Suprapubic skin (tissue), 4 donors: ENCODE data around the gene NBL1. TPM values are rescaled to one million over a fixed set of nuclear protein-coding genes. Genes with fewer than 3 reads are reported as not detected.

ENCODE experiments used
- DNase-seq, 2 donors: peaks; one replicate each; pipeline ENCODE4 v3.0.0-alpha.2; 2019; ENCODE audit warnings: low spot score in 2 of 2
- H3K27ac ChIP-seq: fragments of 200-600 bp; sonication (generic); one replicate; pipeline ENCODE4 v1.5.1; 2019
- H3K27me3 ChIP-seq: fragments of 200-600 bp; sonication (generic); one replicate; pipeline ENCODE4 v1.5.1; 2019
- H3K36me3 ChIP-seq: fragments of 200-600 bp; sonication (generic); one replicate; pipeline ENCODE4 v1.5.1; 2019
- H3K4me1 ChIP-seq: fragments of 200-600 bp; sonication (generic); one replicate; pipeline ENCODE4 v1.5.1; 2019
- H3K4me3 ChIP-seq: fragments of 200-600 bp; sonication (generic); one replicate; pipeline ENCODE4 v1.5.1; 2019; ENCODE audit warnings: mild to moderate bottlenecking
- H3K9me3 ChIP-seq: fragments of 200-600 bp; sonication (generic); one replicate; pipeline ENCODE4 v1.5.1; 2019
- EP300 ChIP-seq: sonication (generic); formaldehyde crosslinking; IDR thresholded peaks from one replicate; pipeline ENCODE4 v1.6.1; 2017; ENCODE audit warnings: antibody characterized with exemption
- POLR2A ChIP-seq, 2 donors: fragments of 450-650 bp; IDR thresholded peaks; one replicate each; pipeline ENCODE4 v1.6.1; 2017; ENCODE audit warnings: antibody characterized with exemption in 2 of 2, mild to moderate bottlenecking in 2 of 2, moderate library complexity in 2 of 2
- POLR2AphosphoS5 ChIP-seq, 3 donors: sonication (generic); formaldehyde crosslinking; IDR thresholded peaks; one replicate each; pipeline ENCODE4 v1.6.1; 2017; ENCODE audit warnings: antibody characterized with exemption in 3 of 3
- WGBS: methylation state at CpG from one replicate; pipeline ENCODE4 v1.1.5; 2018; 5-methylcytosine and 5-hydroxymethylcytosine counted together
- total RNA-seq, 4 donors: library from RNA; depleted of rRNA; stranded (reverse); fragments of >200 nt; gene quantifications; one replicate each; pipeline ENCODE4 v1.1.0, GENCODE V29; 2016
- TF ChIP-seq, protein P1 (sequence below), 2 donors: fragments of 200-600 bp in 1 of 2; fragments of 450-650 bp in 1 of 2; sonication (generic) in 1 of 2; IDR thresholded peaks; one replicate each; pipeline ENCODE4 v1.5.1; 2016 to 2019; ENCODE audit warnings: antibody characterized with exemption in 2 of 2, mild to moderate bottlenecking in 1 of 2, moderate library complexity in 1 of 2

The NBL1 gene
- total RNA-seq, 4 donors from 2014 or later: 144 to 197 (median 167) TPM

- Histone ChIP-seq H3K4me3 (no peak overlapping the region), H3K36me3 (peaks cover 7% of the 10 kb centered on the region), H3K27me3 (no peaks in the 10 kb centered on the region), H3K4me1 (peaks cover 5% of the 10 kb centered on the region), H3K9me3 (no peaks in the 10 kb centered on the region), H3K27ac (no peak overlapping the region)
- no peak for DNase-seq
- TF ChIP-seq POLR2A (IDR thresholded peaks at IDR 0.05) (no peak), POLR2AphosphoS5 (IDR thresholded peaks at IDR 0.05) (no peak), EP300 (no peak)
- TF ChIP-seq, protein P1, sequence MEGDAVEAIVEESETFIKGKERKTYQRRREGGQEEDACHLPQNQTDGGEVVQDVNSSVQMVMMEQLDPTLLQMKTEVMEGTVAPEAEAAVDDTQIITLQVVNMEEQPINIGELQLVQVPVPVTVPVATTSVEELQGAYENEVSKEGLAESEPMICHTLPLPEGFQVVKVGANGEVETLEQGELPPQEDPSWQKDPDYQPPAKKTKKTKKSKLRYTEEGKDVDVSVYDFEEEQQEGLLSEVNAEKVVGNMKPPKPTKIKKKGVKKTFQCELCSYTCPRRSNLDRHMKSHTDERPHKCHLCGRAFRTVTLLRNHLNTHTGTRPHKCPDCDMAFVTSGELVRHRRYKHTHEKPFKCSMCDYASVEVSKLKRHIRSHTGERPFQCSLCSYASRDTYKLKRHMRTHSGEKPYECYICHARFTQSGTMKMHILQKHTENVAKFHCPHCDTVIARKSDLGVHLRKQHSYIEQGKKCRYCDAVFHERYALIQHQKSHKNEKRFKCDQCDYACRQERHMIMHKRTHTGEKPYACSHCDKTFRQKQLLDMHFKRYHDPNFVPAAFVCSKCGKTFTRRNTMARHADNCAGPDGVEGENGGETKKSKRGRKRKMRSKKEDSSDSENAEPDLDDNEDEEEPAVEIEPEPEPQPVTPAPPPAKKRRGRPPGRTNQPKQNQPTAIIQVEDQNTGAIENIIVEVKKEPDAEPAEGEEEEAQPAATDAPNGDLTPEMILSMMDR (IDR thresholded peaks at IDR 0.05): no peak
- WGBS: 85% methylated on average over 5 of the region's 5 CpGs
Observed at GRCh38 chr1:19612530-19612929, 31.6 kb upstream of the NBL1 start.

DNA sequence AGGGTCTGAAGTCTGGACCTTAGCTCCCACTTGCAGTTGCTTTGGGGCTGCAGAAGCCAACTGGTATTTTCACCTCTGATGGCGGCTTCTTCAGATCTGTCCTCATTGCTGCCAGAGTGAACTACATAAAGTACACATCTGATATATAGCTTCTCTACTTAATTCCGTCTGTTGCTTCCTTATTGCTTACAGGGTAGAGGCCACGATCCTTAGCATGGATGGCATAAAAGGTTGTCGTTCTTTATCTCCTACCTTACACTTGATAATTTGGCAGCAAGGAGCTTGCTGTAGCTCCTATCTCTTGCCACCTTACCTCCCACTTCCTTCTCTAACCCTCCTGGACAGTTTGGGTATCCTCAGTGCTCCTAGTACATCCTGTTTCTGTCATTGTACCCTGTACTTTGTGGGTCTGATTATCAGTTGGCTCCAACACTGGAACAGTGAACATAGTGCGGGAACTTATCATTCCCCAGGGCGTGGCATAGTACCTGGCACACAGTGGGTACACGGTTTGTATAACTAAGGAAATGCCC is 30.9 kb upstream of the NBL1 start:
- Histone ChIP-seq H3K9me3 (no peaks in the 10 kb centered on the region), H3K4me1 (peaks cover 9% of the 10 kb centered on the region), H3K4me3 (no peak overlapping the region), H3K36me3 (peaks cover 7% of the 10 kb centered on the region), H3K27me3 (no peaks in the 10 kb centered on the region), H3K27ac (no peak overlapping the region)
- no peak for DNase-seq
- no peak for TF ChIP-seq POLR2AphosphoS5 (IDR thresholded peaks at IDR 0.05)
- no peak for TF ChIP-seq POLR2A (IDR thresholded peaks at IDR 0.05)
- TF ChIP-seq, protein P1 (IDR thresholded peaks at IDR 0.05): no peak
- TF ChIP-seq EP300: no peak
- WGBS: 84% methylated on average over 7 of the region's 7 CpGs

DNA sequence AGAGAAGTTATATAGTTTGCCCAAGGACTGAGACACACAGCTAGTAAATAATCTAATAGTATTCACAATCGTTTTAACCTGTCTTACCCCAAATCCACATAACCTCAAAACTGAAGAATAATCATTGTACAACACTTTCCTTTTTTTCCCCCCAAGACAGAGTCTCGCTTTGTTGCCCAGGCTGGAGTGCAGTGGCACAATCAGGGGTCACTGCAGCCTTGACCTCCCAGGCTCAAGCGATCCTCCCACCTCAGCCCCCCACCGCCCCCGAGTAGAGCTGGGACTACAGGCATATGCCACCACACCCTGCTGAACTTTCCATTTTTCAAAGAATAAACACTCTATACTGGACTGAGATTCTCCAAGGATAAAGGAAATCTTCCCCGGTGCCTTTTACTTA is 28.7 kb upstream of the NBL1 start:
- peaks cover 26% of the 10 kb centered on the region for H3K4me1 ChIP-seq
- H3K36me3 ChIP-seq: peaks cover 7% of the 10 kb centered on the region
- H3K9me3 ChIP-seq: no peaks in the 10 kb centered on the region
- H3K4me3 ChIP-seq: no peak overlapping the region
- TF ChIP-seq, protein P1 (IDR thresholded peaks at IDR 0.05): no peak
- TF ChIP-seq EP300 (no peak), POLR2AphosphoS5 (IDR thresholded peaks at IDR 0.05) (no peak), POLR2A (IDR thresholded peaks at IDR 0.05) (no peak)
- no peaks in the 10 kb centered on the region for H3K27me3 ChIP-seq
- WGBS: 87% methylated on average over 6 of the region's 6 CpGs
- DNase-seq: no peak
- H3K27ac ChIP-seq: no peak overlapping the region

- Histone ChIP-seq H3K27me3 (no peaks in the 10 kb centered on the region), H3K9me3 (no peaks in the 10 kb centered on the region), H3K4me3 (no peak overlapping the region), H3K36me3 (peaks cover 7% of the 10 kb centered on the region), H3K4me1 (peaks cover 30% of the 10 kb centered on the region), H3K27ac (no peak overlapping the region)
- 67% methylated on average over 2 of the region's 2 CpGs for WGBS
- no peak for DNase-seq
- no peak for TF ChIP-seq EP300
- TF ChIP-seq POLR2A (IDR thresholded peaks at IDR 0.05): no peak
- TF ChIP-seq POLR2AphosphoS5 (IDR thresholded peaks at IDR 0.05): no peak
- TF ChIP-seq, protein P1 (IDR thresholded peaks at IDR 0.05): no peak
Observed at GRCh38 chr1:19616489-19616888, 27.6 kb upstream of the NBL1 start.

DNA sequence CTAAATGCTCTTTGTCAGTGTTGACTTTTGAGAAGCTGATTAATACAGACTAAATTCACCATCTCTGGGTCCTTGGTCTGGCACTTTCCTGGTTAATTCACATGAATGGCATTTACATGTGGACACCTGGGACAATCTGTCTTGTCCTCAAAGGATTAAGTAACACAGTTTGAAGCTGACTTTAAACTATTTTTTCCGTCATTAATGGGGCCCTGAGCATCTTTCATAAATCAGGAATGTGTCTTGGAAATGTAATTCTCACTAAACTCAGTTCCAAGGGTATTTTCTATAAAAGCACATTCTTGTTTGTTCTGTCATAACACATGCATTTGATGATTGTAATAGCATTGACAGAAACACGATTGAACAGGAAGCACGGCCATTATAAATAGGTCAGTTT is 26.7 kb upstream of the NBL1 start:
- H3K27ac ChIP-seq: no peak overlapping the region
- no peak for DNase-seq

More for the DNA sequence above, 26.7 kb upstream of the NBL1 start:
- Histone ChIP-seq H3K4me1 (peaks cover 37% of the 10 kb centered on the region), H3K36me3 (peaks cover 7% of the 10 kb centered on the region), H3K27me3 (no peaks in the 10 kb centered on the region), H3K9me3 (no peaks in the 10 kb centered on the region), H3K4me3 (no peak overlapping the region)
- no peak for TF ChIP-seq POLR2AphosphoS5 (IDR thresholded peaks at IDR 0.05)
- TF ChIP-seq POLR2A (IDR thresholded peaks at IDR 0.05): no peak
- TF ChIP-seq, protein P1 (IDR thresholded peaks at IDR 0.05): no peak
- no peak for TF ChIP-seq EP300
- 66% methylated on average over 3 of the region's 3 CpGs for WGBS
